GM12878 (cell line): ENCODE results near the gene KLK13. TPM values are rescaled to one million over a fixed set of nuclear protein-coding genes. Genes with fewer than 3 reads are reported as not detected.

Experiments
- ATAC-seq: fragments of 200-7000 bp; cut with Tn5 transposase; 3 replicates; pipeline ENCODE4 v1.9.1; 2020; ENCODE audit warnings: mild to moderate bottlenecking, moderate library complexity
- BruUV-seq: library from RNA; stranded (reverse); fragments of 400-500 nt; replicated peaks from 2 replicates; lab custom pipeline; 2021; lab: Mats Ljungman, UMichigan
- CTCF ChIA-PET: fragments of 300-600 bp; sonication (Branson Sonifier 250); formaldehyde crosslinking; extraction: SDS; loops from one replicate; lab custom pipeline; 2021; ENCODE audit warnings: inconsistent platforms; lab: Yijun Ruan, JAX
- POLR2A ChIA-PET: fragments of 350-600 bp; formaldehyde crosslinking; extraction: SDS; loops from one replicate; lab custom pipeline; 2021; ENCODE audit warnings: inconsistent platforms; lab: Charles Lee
- RAD21 ChIA-PET: fragments of 300-600 bp; sonication (Branson Sonifier 250); formaldehyde crosslinking; loops from one replicate; lab custom pipeline; 2023; ENCODE audit warnings: antibody characterized with exemption; ENCODE audit not compliant: unreplicated experiment; lab: Charles Lee
- SMC1A ChIA-PET: fragments of 300-600 bp; sonication (Branson Sonifier 250); formaldehyde crosslinking; loops from one replicate; lab custom pipeline; 2023; ENCODE audit not compliant: unreplicated experiment, uncharacterized antibody; lab: Charles Lee
- DNase-seq: peaks from one replicate; pipeline ENCODE4 v3.0.0-alpha.2; 2011; ENCODE audit warnings: low read depth, low spot score
- FAIRE-seq: peaks from 3 replicates; lab custom pipeline; 2011; peaks lifted over from hg19 to GRCh38; lab: Jason Lieb, UNC
- H2AFZ ChIP-seq: 2 replicates; pipeline ENCODE4 v1.6.0; 2011; ENCODE audit warnings: low read depth, low read length, control low read depth; ENCODE audit not compliant: control insufficient read depth
- H3K27ac ChIP-seq: 2 replicates; pipeline ENCODE4 v1.5.1; 2011; ENCODE audit warnings: control low read depth; ENCODE audit not compliant: control insufficient read depth, insufficient read depth
- H3K27me3 ChIP-seq, 2 experiments: replicated peaks in 1 of 2; 2 replicates each; pipeline versions ENCODE4 v1.6.0 to v1.6.1; 2011; ENCODE audit warnings: low read length in 1 of 2; ENCODE audit not compliant: control insufficient read depth in 2 of 2, insufficient read depth in 2 of 2
- H3K36me3 ChIP-seq, 2 experiments: 2 replicates each; pipeline ENCODE4 v1.5.1; 2011; ENCODE audit warnings: low read length in 1 of 2; ENCODE audit not compliant: control insufficient read depth in 2 of 2, insufficient read depth in 2 of 2
- H3K4me1 ChIP-seq: 2 replicates; pipeline ENCODE4 v1.6.1; 2011; ENCODE audit warnings: mild to moderate bottlenecking, low read length, moderate library complexity, mixed read lengths; ENCODE audit not compliant: control insufficient read depth, insufficient read depth
- H3K4me2 ChIP-seq: 2 replicates; pipeline ENCODE4 v1.6.0; 2011; ENCODE audit warnings: control low read depth; ENCODE audit not compliant: control insufficient read depth, insufficient read depth
- H3K4me3 ChIP-seq: fragments of 200-600 bp; sonication (generic); 2 replicates; pipeline ENCODE4 v1.5.1; 2016
- H3K79me2 ChIP-seq: 2 replicates; pipeline ENCODE4 v1.6.0; 2011; ENCODE audit warnings: low read length; ENCODE audit not compliant: control insufficient read depth, insufficient read depth
- H3K9ac ChIP-seq: 2 replicates; pipeline ENCODE4 v1.8.0; 2011; ENCODE audit warnings: low read length, control low read depth, mixed read lengths; ENCODE audit not compliant: control insufficient read depth, insufficient read depth
- H3K9me3 ChIP-seq: replicated peaks from 3 replicates; pipeline ENCODE4 v1.5.1; 2011; ENCODE audit warnings: mild to moderate bottlenecking, low read length; ENCODE audit not compliant: control insufficient read depth, insufficient read depth
- H4K20me1 ChIP-seq: 2 replicates; pipeline ENCODE4 v1.6.0; 2011; ENCODE audit not compliant: control insufficient read depth, insufficient read depth
- ATF7 ChIP-seq: fragments of 450-650 bp; IDR thresholded peaks from 2 replicates; pipeline ENCODE4 v1.6.1; 2016; ENCODE audit warnings: low read depth, mild to moderate bottlenecking
- FOXM1 ChIP-seq: IDR thresholded peaks from 2 replicates; pipeline ENCODE4 v1.6.1; 2012; ENCODE audit warnings: low read depth, mild to moderate bottlenecking, inconsistent platforms, low read length, moderate library complexity
- NRF1 ChIP-seq: conservative IDR thresholded peaks from 2 replicates; pipeline ENCODE4 v1.6.1; 2011; ENCODE audit warnings: mild to moderate bottlenecking, low read depth, low read length, improper control_type of control experiment
- PML ChIP-seq: IDR thresholded peaks from 2 replicates; pipeline ENCODE4 v1.6.1; 2012; ENCODE audit warnings: low read length, inconsistent platforms
- RELA ChIP-seq: fragments of 450-650 bp; IDR thresholded peaks from 2 replicates; pipeline ENCODE4 v1.8.0; 2014; ENCODE audit warnings: borderline replicate concordance; ENCODE audit not compliant: partially characterized antibody
- SMAD5 ChIP-seq: IDR thresholded peaks from 2 replicates; pipeline ENCODE4 v1.6.1; 2016; ENCODE audit warnings: antibody characterized with exemption, low read depth
- SREBF2 ChIP-seq: IDR thresholded peaks from 2 replicates; pipeline ENCODE4 v1.6.1; 2012; ENCODE audit warnings: mild to moderate bottlenecking, low read length
- ZNF24 ChIP-seq: fragments of 450-650 bp; IDR thresholded peaks from 2 replicates; pipeline ENCODE4 v1.6.1; 2017; ENCODE audit warnings: antibody characterized with exemption, mild to moderate bottlenecking
- WGBS: methylation state at CpG from one replicate; pipeline ENCODE4 v1.1.6; 2016; ENCODE audit warnings: low lambda C conversion rate; ENCODE audit not compliant: insufficient replicate concordance, insufficient coverage; ENCODE audit errors: missing lambda C conversion rate; 5-methylcytosine and 5-hydroxymethylcytosine counted together
- in situ Hi-C: fragments of 300-500 bp; cut with MboI; formaldehyde crosslinking; loops from 9 replicates; pipeline ENCODE4 v1.14.3; 2018; ENCODE audit warnings: mixed read lengths
- intact Hi-C: fragments of 100-400 bp; cut with micrococcal nuclease; formaldehyde crosslinking; loops from one replicate; pipeline ENCODE4 v1.14.2; 2022; ENCODE audit not compliant: unreplicated experiment
- polyA plus RNA-seq, 11 experiments: library from polyadenylated mRNA; depleted of rRNA in 4 of 11; unstranded in 6 of 11; stranded (reverse) in 5 of 11; fragments of >200 nt; fragmentation: Nextera tagmentation in 4 of 11; fragmentation: Illumina TruSeq in 1 of 11; extraction: Ambion mirVana in 4 of 11; extraction: Trizol in 1 of 11; gene quantifications; 1 replicate in 1 of 11; 2 replicates in 10 of 11; pipeline versions ENCODE4 v1.2.1 to v1.2.3, GENCODE V29; 2011 to 2016; ENCODE audit warnings: inconsistent platforms in 2 of 11, missing spikeins in 2 of 11, low read depth in 1 of 11
- total RNA-seq, 4 experiments: library from RNA; depleted of rRNA in 3 of 4; stranded (reverse); fragments of >200 nt in 3 of 4; fragmentation: Illumina TruSeq in 1 of 4; extraction: Trizol in 1 of 4; gene quantifications; 2 replicates each; pipeline versions ENCODE4 v1.2.1 to v1.2.3, GENCODE V29; 2013 to 2021
- TF ChIP-seq, protein P1 (sequence below): fragments of 450-650 bp; IDR thresholded peaks from 2 replicates; pipeline ENCODE4 v1.6.1; 2018; ENCODE audit warnings: borderline replicate concordance, mild to moderate bottlenecking; ENCODE audit not compliant: partially characterized antibody

KLK13 gene
- total and polyA plus RNA-seq, 10 of the 15 experiments (the other 5 are each of a cell fraction or from before 2014, with no cell fraction given) = not detected

DNA sequence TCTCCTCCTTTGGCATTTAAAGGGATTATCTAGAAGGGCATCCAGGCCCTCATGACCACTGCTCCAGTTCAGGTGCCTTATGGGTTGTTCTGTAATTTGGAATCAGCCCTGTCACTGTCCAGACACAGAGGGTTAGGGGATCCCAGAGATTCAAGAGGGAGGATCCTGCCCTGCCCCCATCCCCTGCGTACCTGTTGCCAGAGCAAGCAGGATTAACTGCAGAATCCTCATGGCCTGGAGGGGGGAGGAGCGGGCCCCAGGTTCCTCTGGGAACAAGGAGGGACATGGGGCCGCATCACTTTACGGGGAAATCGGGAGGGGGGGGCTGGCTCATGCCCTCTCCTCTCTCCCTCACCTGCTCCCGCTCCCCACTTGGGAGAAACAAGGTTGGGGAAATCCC is 39.5 kb downstream of the KLK13 start:
- DNase-seq (no peak), ATAC-seq (no peak), FAIRE-seq (no peak)
- CTCF ChIA-PET = interaction anchor here (0.7 kb wide), 1 partner anchor 54 kb away, joined by 3 read pairs; no protein-coding TSS in a partner anchor
- intact Hi-C loops = no loop called here
- Histone ChIP-seq H3K27me3 (no peaks in the 10 kb centered on the region; a peak in 1 of 4 replicates), H3K9ac (no peak overlapping the region), H3K9me3 (no peaks in the 10 kb centered on the region), H3K4me3 (no peak overlapping the region), H3K4me1 (no peaks in the 10 kb centered on the region), H3K4me2 (no peak overlapping the region), H3K79me2 (no peaks in the 10 kb centered on the region), H4K20me1 (no peaks in the 10 kb centered on the region), H2AFZ (no peak overlapping the region), H3K27ac (no peak overlapping the region), H3K36me3 (no peaks in the 10 kb centered on the region)
- SMC1A ChIA-PET = no interaction called here
- 45% methylated on average over 6 of the region's 6 CpGs for WGBS
- RAD21 ChIA-PET = no interaction called here
- in situ Hi-C loops = no loop called here
- POLR2A ChIA-PET = no interaction called here
- BruUV-seq = no TSS peak
- TF ChIP-seq FOXM1 (no peak), RELA (no peak), SREBF2 (no peak), NRF1 (no peak), SMAD5 (no peak), ZNF24 (no peak), PML (no peak), ATF7 (no peak)

DNA sequence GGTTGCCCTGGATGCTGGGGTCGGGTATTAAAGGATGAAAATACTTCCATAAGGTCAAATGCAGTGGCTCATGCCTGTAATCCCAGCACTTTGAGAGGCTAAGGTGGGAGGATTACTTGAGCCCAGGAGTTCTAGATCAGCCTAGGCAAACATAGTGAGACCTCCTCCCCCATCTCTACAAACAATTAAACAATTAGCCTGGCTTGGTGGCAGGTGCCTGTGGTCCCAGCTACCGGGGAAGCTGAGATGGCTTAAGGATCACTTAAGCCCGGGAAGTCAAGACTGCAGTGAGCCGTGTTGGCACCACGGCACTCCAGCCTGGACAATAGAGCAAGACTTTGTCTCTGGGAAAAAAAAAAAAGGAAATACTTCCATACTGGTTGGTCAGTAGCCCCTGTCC is 40.0 kb downstream of the KLK13 start:
- no peak for FAIRE-seq
- no TSS peak for BruUV-seq
- TF ChIP-seq, protein P1, sequence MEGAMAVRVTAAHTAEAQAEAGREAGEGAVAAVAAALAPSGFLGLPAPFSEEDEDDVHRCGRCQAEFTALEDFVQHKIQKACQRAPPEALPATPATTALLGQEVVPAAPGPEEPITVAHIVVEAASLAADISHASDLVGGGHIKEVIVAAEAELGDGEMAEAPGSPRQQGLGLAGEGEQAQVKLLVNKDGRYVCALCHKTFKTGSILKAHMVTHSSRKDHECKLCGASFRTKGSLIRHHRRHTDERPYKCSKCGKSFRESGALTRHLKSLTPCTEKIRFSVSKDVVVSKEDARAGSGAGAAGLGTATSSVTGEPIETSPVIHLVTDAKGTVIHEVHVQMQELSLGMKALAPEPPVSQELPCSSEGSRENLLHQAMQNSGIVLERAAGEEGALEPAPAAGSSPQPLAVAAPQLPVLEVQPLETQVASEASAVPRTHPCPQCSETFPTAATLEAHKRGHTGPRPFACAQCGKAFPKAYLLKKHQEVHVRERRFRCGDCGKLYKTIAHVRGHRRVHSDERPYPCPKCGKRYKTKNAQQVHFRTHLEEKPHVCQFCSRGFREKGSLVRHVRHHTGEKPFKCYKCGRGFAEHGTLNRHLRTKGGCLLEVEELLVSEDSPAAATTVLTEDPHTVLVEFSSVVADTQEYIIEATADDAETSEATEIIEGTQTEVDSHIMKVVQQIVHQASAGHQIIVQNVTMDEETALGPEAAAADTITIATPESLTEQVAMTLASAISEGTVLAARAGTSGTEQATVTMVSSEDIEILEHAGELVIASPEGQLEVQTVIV = no peak
- TF ChIP-seq, all 136 proteins: peak for 0
- no peak overlapping the region for H3K27ac ChIP-seq
- 15% methylated on average over 5 of the region's 5 CpGs for WGBS
- intact Hi-C loops (no loop called here), in situ Hi-C loops (no loop called here)
- ATAC-seq = no peak
- no peak overlapping the region for H2AFZ ChIP-seq
- DNase-seq = no peak
- H3K4me2 ChIP-seq = no peak overlapping the region
- no peak overlapping the region for H3K9ac ChIP-seq
- H3K36me3 ChIP-seq = no peaks in the 10 kb centered on the region
- SMC1A ChIA-PET = no interaction called here
- no peaks in the 10 kb centered on the region for H3K4me1 ChIP-seq
- RAD21 ChIA-PET = no interaction called here
- POLR2A ChIA-PET = no interaction called here
- no peaks in the 10 kb centered on the region for H3K79me2 ChIP-seq
- CTCF ChIA-PET = interaction anchor here (0.7 kb wide), 1 partner anchor 53 kb away, joined by 3 read pairs; no protein-coding TSS in a partner anchor
- H3K4me3 ChIP-seq = no peak overlapping the region
- no peaks in the 10 kb centered on the region for H4K20me1 ChIP-seq
- H3K27me3 ChIP-seq = no peaks in the 10 kb centered on the region; a peak in 1 of 4 replicates
- H3K9me3 ChIP-seq = no peaks in the 10 kb centered on the region
